CD4-positive, alpha-beta T cell (primary cell): ENCODE data around the gene COL7A1. TPM values are rescaled to one million over a fixed set of nuclear protein-coding genes. Genes with fewer than 3 reads are reported as not detected.

Source experiments
- ATAC-seq: fragments of 200-7000 bp; cut with Tn5 transposase; one replicate; pipeline ENCODE4 v1.10.0; 2022; ENCODE audit warnings: mild to moderate bottlenecking; ENCODE audit not compliant: poor library complexity
- CTCF ChIA-PET: fragments of 350-600 bp; sonication (Branson Sonifier 250); formaldehyde crosslinking; loops from one replicate; lab custom pipeline; 2021; ENCODE audit warnings: antibody characterized with exemption, inconsistent platforms; lab: Charles Lee
- POLR2A ChIA-PET: fragments of 350-600 bp; sonication (Branson Sonifier 250); formaldehyde crosslinking; loops from one replicate; lab custom pipeline; 2021; ENCODE audit warnings: antibody characterized with exemption, inconsistent platforms; lab: Charles Lee
- DNase-seq, 14 experiments: peaks; one replicate each; pipeline ENCODE4 v3.0.0-alpha.2; 2013 to 2020; ENCODE audit warnings: mixed read lengths in 2 of 14
- H3K27ac ChIP-seq, 2 donors: one replicate each; pipeline versions ENCODE4 v1.5.1 to v1.7.0; 2013; ENCODE audit warnings: low read length in 2 of 2, low read depth in 1 of 2, mild to moderate bottlenecking in 1 of 2
- H3K27me3 ChIP-seq, 2 experiments: 1 replicate in 1 of 2; 2 replicates in 1 of 2; pipeline versions ENCODE4 v1.6.1 to v1.7.0; 2013; ENCODE audit warnings: low read length in 2 of 2, control low read depth in 1 of 2, mild to moderate bottlenecking in 1 of 2, moderate library complexity in 1 of 2; ENCODE audit not compliant: insufficient read depth in 2 of 2, control insufficient read depth in 1 of 2
- H3K36me3 ChIP-seq: one replicate; pipeline ENCODE4 v1.6.1; 2013; ENCODE audit warnings: low read length, control low read depth; ENCODE audit not compliant: insufficient read depth
- H3K4me1 ChIP-seq: one replicate; pipeline ENCODE4 v1.6.1; 2013; ENCODE audit warnings: low read length, control low read depth; ENCODE audit not compliant: insufficient read depth
- H3K4me3 ChIP-seq: one replicate; pipeline ENCODE4 v1.5.1; 2013; ENCODE audit warnings: mild to moderate bottlenecking, low read length, moderate library complexity
- H3K9me3 ChIP-seq, 2 experiments: 1 replicate in 1 of 2; 2 replicates in 1 of 2; pipeline versions ENCODE4 v1.6.1 to v1.7.0; 2013; ENCODE audit warnings: low read length in 2 of 2, mild to moderate bottlenecking in 2 of 2, control low read depth in 1 of 2, moderate library complexity in 1 of 2; ENCODE audit not compliant: control insufficient read depth in 1 of 2, insufficient read depth in 1 of 2
- H3K27ac Mint-ChIP-seq: one replicate; pipeline ENCODE4 v1.8.0; 2020; ENCODE audit warnings: mixed read lengths
- H3K27me3 Mint-ChIP-seq: one replicate; pipeline ENCODE4 v1.8.0; 2021; ENCODE audit warnings: mixed read lengths
- H3K36me3 Mint-ChIP-seq: one replicate; pipeline ENCODE4 v1.8.0; 2021; ENCODE audit warnings: low read depth, mixed read lengths
- H3K4me1 Mint-ChIP-seq: one replicate; pipeline ENCODE4 v1.8.0; 2021; ENCODE audit warnings: low read depth, mixed read lengths
- H3K4me3 Mint-ChIP-seq: one replicate; pipeline ENCODE4 v1.8.0; 2020; ENCODE audit warnings: mild to moderate bottlenecking, mixed read lengths
- H3K9me3 Mint-ChIP-seq: one replicate; pipeline ENCODE4 v1.8.0; 2020; ENCODE audit warnings: mixed read lengths
- CTCF ChIP-seq: fragments of 200-600 bp; IDR thresholded peaks from one replicate; pipeline ENCODE4 v1.8.0; 2022; ENCODE audit warnings: antibody characterized with exemption, mild to moderate bottlenecking
- intact Hi-C, 2 experiments: fragments of 100-400 bp; cut with DNase I in 1 of 2; cut with micrococcal nuclease in 1 of 2; formaldehyde crosslinking; loops; one replicate each; pipeline versions ENCODE4 v1.15.1 to v1.9.0; 2023 to 2025; cut with DNase I, micrococcal nuclease
- total RNA-seq, 174 experiments: library from RNA in 2 of 174; stranded (reverse) in 2 of 174; gene quantifications; one replicate each; pipeline ENCODE4 v1.2.3 and lab custom pipeline; 2021 to 2026

COL7A1 gene
- total RNA-seq, 2 experiments from 2014 or later: 0.73 to 0.93 TPM

- Mint-ChIP-seq H3K36me3 (peaks cover 61% of the 10 kb centered on the region), H3K27me3 (no peaks in the 10 kb centered on the region), H3K27ac (no peak overlapping the region), H3K9me3 (no peaks in the 10 kb centered on the region), H3K4me3 (peak overlapping the region; percentile 100), H3K4me1 (peaks cover 21% of the 10 kb centered on the region)
- Histone ChIP-seq H3K4me3 (no peak overlapping the region), H3K36me3 (peaks cover 34% of the 10 kb centered on the region), H3K4me1 (peaks cover 24% of the 10 kb centered on the region), H3K27me3 (no peaks in the 10 kb centered on the region), H3K27ac (no peak overlapping the region), H3K9me3 (no peaks in the 10 kb centered on the region)
- DNase-seq: peak in 2 of 14 experiments; percentile 11 to 22
- no peak for ATAC-seq
- CTCF ChIA-PET: no interaction called here
- TF ChIP-seq CTCF: no peak
- POLR2A ChIA-PET: no interaction called here
- intact Hi-C loops: loop anchor here in 1 of 2 experiments (5.0 kb wide), 1 partner anchor 1325 kb away; the partner anchor contains the start of genes KIF9 and KLHL18
Observed at GRCh38 chr3:48607519-48607918, 12.4 kb upstream of the COL7A1 start.

GRCh38 chr3:48601622-48601994, 6.5 kb upstream of the COL7A1 start:
- Histone ChIP-seq H3K27ac (no peak overlapping the region), H3K4me3 (no peak overlapping the region), H3K36me3 (peaks cover 77% of the 10 kb centered on the region), H3K9me3 (no peaks in the 10 kb centered on the region), H3K4me1 (peaks cover 2% of the 10 kb centered on the region), H3K27me3 (no peaks in the 10 kb centered on the region)
- Mint-ChIP-seq H3K27ac (no peak overlapping the region), H3K4me3 (no peak overlapping the region), H3K36me3 (peaks cover 92% of the 10 kb centered on the region), H3K27me3 (peaks cover 4% of the 10 kb centered on the region), H3K4me1 (no peaks in the 10 kb centered on the region), H3K9me3 (no peaks in the 10 kb centered on the region)
- POLR2A ChIA-PET: no interaction called here
- ATAC-seq (no peak), DNase-seq (no peak)
- CTCF ChIA-PET: interaction anchor here (0.7 kb wide), 1 partner anchor 53 kb away, joined by 3 read pairs; no protein-coding TSS in a partner anchor
- intact Hi-C loops: no loop called here
- no peak for TF ChIP-seq CTCF

- Mint-ChIP-seq H3K36me3 (peaks cover 86% of the 10 kb centered on the region), H3K27ac (no peak overlapping the region), H3K4me3 (no peak overlapping the region), H3K27me3 (peaks cover 10% of the 10 kb centered on the region), H3K9me3 (no peaks in the 10 kb centered on the region), H3K4me1 (peaks cover 3% of the 10 kb centered on the region)
- intact Hi-C loops: no loop called here
- POLR2A ChIA-PET: no interaction called here
- no peak for ATAC-seq
- H3K36me3 ChIP-seq: peaks cover 76% of the 10 kb centered on the region
- H3K27ac ChIP-seq: no peak overlapping the region
- no peak overlapping the region for H3K4me3 ChIP-seq
- DNase-seq: no peak
- CTCF ChIA-PET: no interaction called here
- no peaks in the 10 kb centered on the region for H3K9me3 ChIP-seq
- H3K27me3 ChIP-seq: no peaks in the 10 kb centered on the region
- TF ChIP-seq CTCF: no peak
- H3K4me1 ChIP-seq: peaks cover 2% of the 10 kb centered on the region
Observed at GRCh38 chr3:48600711-48601621, 5.8 kb upstream of the COL7A1 start.
